Renal cortex interstitium (tissue), 11 donors: Measurements from ENCODE around the gene GNAT1. TPM values are rescaled to one million over a fixed set of nuclear protein-coding genes. Genes with fewer than 3 reads are reported as not detected.
"Not testable (repeated sequence)": the region's sequence is repeated elsewhere in the genome, so short reads cannot be mapped to it uniquely, and the experiment has no call there.

Experiments
- DNase-seq, 11 donors: peaks; one replicate each; pipeline ENCODE4 v3.0.0-alpha.2; 2013; ENCODE audit warnings: low read depth in 9 of 11, low spot score in 4 of 11; ENCODE audit errors: extremely low read depth in 1 of 11
- polyA plus RNA-seq, 3 donors: library from polyadenylated mRNA; unstranded; fragments of 120-200 nt; gene quantifications; one replicate each; pipeline ENCODE4 v1.2.1, GENCODE V29; 2013; ENCODE audit not compliant: insufficient read length in 3 of 3

Gene GNAT1
- polyA plus RNA-seq, 3 donors, result not detected

DNA sequence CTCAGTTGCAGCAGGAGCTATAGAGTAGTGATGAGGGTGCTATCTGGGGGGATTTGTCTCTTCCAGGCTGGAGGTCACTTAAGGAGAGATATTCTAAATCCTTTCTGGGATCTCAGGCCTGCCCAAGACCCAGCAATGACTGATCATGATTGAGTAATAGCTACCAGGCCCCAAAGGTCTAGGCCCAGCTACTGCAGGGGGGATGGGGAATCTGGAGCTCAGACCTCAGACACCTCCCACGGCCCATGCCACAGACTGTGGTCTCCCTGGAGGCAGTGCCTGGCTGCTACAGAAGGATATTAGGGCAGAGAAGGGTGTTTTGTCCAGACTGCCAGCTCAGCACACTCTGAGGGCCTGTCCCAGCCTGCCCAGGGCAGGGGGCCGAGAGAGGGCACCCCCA is 20.5 kb downstream of the GNAT1 start:
- no peak for DNase-seq

DNA sequence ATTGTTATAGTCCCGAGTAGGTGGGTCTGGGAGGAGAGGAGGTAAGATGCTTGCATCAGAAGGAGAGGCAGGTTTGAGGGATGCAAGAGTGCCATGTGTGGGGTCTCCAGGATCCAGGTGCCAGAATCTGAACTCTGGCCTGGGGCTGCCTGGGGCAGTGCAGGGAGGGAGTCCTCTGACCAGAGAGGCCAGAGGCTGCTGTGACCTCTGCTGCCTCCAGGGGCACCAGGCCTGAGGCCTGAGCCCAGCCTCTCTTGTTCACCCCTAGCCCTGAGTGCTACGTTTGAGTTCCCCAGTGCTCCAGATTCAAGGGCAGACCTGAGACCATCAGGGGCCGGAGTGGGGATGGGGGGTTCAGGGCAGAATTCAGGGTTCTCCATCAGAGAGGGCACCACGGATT is 21.1 kb downstream of the GNAT1 start:
- no peak for DNase-seq

DNA sequence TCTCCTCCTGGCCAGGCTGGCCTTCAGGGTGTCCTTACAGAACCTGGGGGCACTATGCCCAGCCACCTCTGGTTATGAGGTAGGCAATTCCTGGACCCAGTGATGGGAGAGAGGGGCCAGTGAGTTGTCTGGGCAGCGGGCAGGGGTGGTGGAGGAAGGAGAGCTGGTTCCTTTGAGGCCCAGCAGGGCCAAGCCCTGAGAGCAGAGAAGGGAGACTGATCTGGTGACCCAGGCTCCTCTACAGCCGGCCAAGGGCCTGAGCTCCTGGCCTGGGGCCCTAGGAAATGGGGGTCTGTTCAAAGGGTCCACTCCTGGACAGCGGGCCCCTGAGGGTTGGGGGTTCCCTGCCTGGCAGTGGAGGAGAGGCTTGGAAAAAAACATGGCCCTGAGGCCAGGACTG is 21.6 kb downstream of the GNAT1 start:
- DNase-seq, result no peak

DNA sequence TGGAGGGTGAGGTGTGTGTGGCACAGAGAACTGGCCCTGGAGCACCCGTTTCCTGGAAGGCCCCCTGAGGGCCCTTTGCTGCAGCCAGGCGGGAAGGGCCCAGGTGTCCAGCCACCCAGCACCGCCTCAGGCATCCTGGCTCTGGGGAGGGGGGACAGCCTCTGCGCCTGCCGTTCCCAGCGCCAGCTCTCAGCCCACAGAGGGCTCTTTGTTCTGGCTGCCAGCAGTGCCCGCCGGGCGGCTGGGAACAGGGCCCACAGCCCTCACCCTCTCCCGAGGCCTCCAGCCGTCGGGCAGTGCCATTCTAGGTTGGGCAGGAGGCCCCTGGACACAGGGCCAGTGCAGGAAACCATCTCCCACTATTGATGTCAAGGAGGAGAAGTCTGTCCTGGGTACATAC is 22.0 kb downstream of the GNAT1 start:
- DNase-seq, result no peak

DNA sequence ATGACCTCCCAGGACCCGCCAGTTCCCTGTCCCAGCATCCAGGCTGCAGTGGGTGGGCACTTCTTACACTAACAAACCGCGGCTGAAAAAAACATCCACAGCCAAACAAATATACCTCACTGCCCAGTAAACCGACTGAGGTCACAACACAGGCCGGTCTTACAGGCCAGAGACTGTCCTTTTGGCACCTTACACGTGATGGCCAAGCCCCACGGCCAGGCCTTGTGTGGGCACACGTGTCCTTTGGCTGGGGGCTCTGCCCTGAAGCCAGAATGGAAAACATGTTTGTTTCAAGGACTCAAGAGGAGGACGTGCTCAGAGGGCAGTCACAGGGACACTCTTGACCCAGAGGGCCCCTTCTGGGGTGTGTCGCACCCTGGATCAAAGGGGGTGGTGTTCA is 23.4 kb downstream of the GNAT1 start:
- DNase-seq, result no peak

DNA sequence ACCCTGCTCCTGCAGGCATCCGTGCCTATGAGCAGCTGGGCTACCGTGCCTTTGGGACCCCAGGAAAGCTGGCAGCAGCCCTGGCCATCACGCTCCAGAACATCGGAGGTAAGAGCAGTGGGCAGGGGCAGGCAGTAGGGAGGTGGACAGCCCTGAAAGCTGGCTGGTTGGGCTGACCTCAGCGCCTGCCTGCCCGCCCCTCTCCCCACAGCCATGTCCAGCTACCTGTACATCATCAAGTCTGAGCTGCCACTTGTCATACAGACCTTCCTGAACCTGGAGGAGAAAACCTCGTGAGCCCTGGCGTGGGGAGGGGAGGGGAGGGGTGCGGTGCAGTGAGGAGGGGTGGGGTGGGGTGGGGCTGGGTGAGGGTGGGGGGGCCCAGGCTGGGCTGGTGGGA is 24.1 kb downstream of the GNAT1 start:
- DNase-seq, result no peak

DNA sequence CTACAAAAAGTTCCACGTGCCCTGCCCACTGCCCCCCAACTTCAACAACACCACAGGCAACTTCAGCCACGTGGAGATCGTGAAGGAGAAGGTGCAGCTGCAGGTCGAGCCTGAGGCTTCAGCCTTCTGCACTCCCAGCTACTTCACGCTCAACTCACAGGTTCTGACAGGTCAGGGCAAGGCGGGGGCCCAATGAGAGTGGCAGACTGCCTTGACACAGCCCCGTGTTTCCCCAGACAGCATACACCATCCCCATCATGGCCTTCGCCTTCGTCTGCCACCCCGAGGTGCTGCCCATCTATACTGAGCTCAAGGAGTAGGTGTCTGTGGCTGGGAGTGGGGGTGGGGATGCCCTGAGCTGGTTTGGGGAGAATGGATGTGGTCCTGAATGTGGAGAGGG is 26.3 kb downstream of the GNAT1 start:
- DNase-seq, result no peak

DNA sequence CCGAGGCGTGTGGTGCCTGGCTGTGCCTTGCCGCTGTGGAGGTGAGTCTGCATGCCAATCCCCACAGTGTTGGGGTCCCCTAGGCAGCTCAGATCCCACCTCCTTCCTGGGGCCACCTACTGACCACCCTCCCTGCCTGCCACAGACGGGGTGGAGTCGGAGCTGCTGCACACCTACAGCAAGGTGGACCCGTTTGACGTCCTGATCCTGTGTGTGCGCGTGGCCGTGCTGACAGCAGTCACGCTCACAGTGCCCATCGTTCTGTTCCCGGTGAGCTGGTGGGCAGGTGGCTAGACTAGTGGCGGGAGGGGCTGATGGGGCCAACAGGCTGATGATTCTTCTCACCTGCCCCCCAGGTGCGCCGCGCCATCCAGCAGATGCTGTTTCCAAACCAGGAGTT is 27.0 kb downstream of the GNAT1 start:
- DNase-seq, result no peak

DNA sequence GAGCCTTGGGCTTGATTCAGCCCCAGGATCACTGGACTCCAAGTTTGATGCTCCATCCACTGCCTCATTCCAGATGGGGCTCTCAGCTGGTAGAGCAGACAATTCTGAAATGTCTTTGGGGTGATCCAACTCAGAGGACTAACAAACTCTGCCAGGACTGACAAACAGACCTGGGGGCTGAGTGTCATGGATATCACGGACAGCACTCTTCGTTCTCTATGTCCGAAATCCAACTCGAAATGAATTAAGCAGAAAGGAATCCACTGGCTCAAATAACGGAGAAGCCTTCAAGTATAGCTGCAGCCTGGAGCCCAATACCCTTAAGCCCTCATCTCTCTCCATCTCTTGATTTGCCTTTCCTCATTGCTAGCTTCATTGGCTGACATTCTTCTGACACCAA is 27.9 kb downstream of the GNAT1 start:
- no peak for DNase-seq

DNA sequence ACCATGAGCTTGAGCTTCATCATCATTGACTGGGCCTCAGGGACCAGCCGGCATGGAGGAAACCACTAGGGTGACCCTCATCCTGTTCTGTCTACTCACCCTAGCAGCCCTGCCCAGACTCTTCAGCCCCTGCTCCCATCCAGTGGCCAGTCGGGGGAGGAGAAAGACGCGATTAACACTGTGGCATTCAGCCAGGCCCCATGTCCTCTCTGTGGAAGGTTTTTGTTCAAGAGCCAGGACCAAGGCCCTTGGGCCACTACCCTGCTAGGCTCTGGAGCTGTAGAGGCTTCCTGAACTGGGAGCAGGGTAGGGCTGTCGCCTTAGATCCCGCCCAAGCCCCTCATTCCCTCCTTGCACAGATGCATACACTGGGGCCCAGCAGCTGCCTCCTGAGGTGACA is 28.7 kb downstream of the GNAT1 start:
- no peak for DNase-seq

DNA sequence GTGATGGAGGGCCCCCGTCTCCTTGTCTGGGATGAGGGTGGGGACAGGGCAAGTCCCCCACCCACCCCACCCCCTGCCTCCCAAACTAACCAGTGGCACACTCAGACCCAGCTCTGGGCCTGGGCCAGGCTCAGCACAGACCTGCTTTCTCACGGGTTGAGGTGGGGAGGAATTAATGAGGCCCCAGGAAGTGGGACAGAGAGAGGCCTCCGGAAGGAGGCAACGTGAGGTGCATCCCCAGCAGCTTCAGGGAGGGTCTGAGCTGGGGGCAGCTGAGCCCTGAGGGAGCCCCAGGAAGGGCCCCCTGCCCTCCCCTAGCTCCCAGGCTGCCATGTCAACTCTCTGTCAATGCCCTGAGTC is 29.6 kb downstream of the GNAT1 start:
- DNase-seq, result no peak

DNA sequence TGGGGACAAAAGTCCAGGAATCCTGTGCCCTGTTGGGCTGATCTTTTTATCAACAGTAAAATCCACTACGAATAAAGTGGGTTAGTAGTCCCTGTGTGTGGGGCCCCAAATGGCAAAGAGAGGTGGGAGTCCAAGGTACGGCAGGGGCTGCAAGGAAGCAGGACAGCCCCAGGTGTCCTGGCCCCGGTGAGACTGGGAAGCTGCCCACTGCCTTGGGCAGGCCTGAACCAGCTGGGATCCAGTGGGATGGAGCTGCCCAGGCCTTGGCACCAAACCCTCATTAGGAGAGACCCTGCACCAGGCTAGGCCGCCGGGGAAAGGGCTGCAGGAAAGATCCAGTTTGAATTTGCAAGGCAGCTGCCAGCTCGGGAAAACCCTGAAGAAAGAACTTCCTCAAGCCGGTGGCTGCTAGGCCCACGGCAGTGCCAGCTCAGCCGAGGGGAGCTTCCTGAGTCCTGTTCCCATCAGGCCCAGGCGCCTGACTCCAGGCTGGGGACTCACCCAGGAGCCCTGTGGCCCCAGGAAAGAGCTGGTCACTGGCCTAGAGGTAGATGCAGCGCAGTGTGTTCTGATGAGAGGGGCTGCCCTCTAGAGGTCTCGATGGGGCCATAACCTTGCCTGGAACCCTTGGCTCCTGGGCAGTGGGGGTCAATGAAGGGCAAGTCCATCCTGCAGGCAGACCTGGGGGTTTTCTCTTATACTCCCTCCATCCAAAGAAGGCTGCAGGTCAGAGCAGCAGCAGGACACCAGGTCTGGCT is 30.2 kb downstream of the GNAT1 start:
- DNase-seq, result no peak

DNA sequence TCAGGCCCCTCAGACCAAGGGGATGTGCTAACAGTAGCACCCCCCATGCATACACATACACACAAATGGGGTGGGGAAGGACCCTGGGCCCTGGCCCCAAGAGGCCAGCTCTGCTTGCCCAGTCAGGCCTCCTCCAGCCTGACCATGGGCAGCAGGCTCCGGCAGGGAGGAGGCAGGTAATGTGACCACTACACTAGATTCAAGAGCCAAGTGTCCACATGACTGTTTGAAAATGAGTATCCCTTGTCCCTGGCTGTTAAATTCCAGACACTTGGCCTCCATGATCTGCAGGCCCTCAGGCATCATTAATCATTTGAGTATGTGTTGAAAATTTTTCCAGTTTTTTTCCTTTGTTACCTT is 30.7 kb downstream of the GNAT1 start:
- DNase-seq, result no peak

DNA sequence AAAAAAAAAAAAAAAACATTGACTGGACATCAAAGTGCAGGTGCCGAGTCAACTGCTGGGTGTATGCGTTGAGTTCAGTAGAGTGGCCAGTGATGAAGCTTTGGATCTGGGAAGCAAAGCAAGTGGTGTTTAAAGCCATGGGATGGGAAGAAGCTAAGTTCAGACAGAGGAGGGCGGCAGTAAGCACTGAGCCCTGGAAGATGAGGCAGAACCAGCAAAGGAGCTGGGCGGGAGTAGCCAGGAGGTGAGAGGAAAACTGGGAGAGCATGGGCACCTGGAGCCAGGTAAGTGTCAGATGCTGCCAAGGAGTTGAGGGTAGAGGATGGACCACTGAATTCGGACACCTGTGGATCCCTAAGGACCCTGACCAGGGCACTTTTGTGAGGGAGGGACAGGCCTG is 33.2 kb downstream of the GNAT1 start:
- no peak for DNase-seq

DNA sequence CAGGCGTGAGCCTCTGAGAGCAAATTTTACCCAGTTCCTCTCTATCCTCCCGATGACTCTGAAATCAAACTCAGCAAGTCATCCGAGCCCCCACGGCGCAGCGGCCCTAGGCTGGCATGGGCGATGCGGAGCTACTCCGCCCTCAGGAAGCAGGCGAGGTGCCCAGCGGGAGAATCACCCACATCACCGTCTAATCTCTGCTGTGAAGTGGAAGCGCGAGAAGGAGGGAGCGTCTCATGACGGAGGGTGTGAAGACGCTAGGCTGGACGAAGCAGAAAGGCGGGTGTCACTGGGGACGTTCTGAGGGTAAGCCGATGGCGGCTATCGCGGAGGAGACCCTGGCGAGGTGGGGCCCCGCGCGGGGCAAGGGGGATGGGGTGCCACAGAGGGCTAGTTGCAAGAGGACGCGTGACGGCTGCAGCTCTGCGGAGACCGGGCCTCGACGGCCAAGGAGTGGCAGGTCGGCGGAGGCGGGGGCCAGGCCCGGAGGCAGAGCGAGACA is 35.5 kb downstream of the GNAT1 start:
- no peak for DNase-seq

DNA sequence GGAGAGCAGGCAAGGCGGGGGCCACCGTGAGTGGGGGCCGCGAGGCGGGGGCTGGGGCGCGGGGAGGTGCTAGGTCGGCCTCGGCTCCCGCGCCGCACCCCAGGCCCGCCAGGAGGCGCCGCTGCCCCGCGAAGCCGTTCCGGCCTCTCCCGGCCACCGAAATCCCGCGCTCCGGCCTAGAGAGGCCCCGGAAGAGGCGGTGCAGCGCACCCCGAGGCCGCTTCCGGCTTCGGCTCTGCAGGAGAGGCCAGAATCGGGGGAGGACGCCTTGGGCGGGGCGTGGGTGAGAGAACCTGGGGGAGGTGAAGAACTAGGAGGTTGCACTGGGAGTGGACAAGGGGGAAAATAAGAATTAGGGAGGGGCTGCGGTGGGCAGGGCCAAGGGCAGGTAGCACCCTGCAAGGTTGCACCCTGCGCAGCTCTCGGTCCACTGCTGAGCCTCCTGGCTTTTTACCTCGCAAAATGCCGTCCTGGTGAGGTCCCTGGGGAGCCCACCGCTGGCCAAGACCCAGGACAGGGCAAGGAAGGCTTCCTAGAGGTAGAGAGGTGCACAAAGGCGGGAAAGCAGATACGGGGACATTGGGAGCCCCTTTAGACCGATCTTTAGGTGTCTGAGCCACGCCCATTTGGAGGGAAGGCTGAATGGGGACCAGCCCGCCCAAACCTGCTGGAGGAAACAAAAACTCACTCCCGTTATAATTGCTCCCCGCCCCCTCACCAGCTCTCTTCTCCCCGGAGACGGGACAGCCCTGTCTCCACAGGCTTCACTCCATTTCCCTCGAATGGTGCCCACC is 36.2 kb downstream of the GNAT1 start:
- DNase-seq, result peak; percentile 84 to 95 (median 90)

DNA sequence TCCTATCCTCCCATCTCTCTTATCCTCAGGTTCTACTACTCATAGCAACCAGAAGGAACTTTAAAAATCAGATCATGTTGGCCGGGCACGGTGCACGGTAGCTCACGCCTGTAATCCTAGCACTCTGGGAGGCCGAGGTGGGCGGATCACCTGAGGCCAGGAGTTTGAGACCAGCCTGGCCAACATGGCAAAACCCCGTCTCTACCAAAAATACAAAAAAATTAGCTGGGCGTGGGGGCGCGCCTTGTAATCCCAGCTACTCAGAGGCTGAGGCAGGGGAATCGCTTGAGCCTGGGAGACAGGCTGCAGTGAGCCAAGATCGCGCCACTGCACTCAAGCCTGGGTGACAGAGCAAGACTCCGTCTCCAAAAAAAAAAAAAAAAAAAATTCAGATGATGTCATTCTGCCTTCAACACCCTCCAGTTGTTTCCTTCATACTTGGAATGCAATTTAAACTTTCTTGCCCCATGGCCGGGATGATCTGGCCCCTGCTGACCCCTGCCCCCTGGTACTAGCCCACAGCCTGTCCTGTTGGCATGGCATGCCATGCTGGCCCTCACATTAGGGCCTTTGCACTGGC is 36.9 kb downstream of the GNAT1 start:
- DNase-seq, result not testable (repeated sequence)

DNA sequence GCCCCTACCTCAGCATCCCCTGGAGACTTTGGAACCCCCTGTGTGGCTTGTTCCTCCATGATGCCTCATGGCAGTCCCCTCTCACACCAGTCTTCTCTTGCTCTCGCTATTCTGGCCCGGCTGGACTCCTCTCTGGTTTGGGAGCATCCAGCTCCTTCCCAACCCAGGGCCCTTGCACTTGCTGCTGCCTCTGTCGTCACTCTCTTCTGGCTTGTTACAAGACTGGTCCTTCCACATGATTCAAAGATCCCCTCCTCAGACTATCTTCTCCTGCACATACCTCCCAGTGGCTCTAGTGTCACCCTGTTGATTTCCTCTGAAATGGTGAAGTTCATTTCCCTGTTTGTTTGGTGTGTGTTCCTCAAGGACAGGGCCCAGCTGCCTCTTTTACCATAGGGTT is 38.1 kb downstream of the GNAT1 start:
- DNase-seq, result no peak

DNA sequence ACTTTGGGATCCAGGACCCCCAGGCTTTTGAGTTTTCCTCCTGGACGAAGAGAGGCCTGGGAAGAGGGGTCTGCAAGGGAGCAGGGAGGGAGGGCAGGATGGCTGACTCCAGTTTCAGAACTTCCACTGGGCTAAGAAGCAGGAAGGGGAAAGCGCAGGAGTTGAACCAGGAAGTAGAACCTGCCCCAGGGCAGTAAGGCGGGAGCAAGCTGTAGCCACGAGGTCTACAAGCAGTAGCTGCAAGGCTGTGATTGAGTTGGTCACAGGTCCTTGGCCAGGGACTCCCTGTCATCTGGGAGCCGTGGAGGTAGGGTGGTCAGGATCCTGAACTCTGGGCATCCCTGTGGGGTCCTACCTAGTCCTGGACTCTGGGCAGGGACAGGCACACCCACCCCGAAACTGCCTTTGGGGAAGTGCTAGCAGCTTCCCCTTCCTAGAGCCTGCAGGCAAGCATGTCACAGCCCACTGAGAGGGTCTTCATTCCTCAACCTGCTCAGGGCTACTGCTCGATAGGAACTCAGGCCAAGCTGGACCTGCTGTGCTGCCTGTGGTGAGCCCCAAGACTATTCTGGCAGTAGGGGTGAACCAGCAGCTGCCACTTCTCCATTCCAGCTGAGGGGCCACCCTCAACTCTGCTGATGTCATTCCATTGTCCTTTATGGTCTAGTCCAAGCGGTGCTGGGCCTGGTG is 38.8 kb downstream of the GNAT1 start:
- DNase-seq, result no peak

DNA sequence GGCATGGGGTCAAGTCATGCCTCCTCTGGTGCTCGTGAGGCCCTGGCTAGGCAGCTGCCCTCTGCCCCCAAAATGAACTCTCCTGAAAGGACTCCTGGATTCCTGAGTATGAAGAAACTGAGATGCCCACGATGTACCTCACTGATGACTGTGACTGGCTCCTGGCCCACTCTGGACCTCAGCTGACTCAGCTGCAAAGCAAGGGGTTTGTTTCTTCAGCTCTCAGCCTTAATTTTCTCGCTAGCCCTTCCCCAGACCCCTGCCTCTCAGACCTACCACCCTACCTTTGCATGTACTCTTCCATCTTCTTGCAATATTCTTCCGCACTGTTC is 39.4 kb downstream of the GNAT1 start:
- no peak for DNase-seq
